Ovary (tissue), 9 donors: ENCODE data around the gene HSPB1. TPM values are rescaled to one million over a fixed set of nuclear protein-coding genes. Genes with fewer than 3 reads are reported as not detected.
"Not testable (repeated sequence)": the region's sequence is repeated elsewhere in the genome, so short reads cannot be mapped to it uniquely, and the experiment has no call there.

ENCODE experiments used
- DNase-seq, 5 donors: peaks; one replicate each; pipeline ENCODE4 v3.0.0-alpha.2; 2019 to 2020
- H3K27ac ChIP-seq, 2 donors: fragments of 200-600 bp; one replicate each; pipeline versions ENCODE4 v1.5.1 to v1.8.0; 2019 to 2022
- H3K27me3 ChIP-seq: fragments of 200-600 bp; one replicate; pipeline ENCODE4 v1.8.0; 2022
- H3K36me3 ChIP-seq: fragments of 200-600 bp; sonication (generic); one replicate; pipeline ENCODE4 v1.5.1; 2019
- H3K4me1 ChIP-seq: one replicate; pipeline ENCODE4 v1.8.1; 2013; ENCODE audit warnings: mild to moderate bottlenecking, moderate library complexity; ENCODE audit not compliant: insufficient read depth
- H3K4me3 ChIP-seq: fragments of 200-600 bp; sonication (generic); one replicate; pipeline ENCODE4 v1.5.1; 2017
- H3K9me3 ChIP-seq, 2 donors: fragments of 200-600 bp in 1 of 2; sonication (generic) in 1 of 2; one replicate each; pipeline versions ENCODE4 v1.5.1 to v1.8.1; 2013 to 2019; ENCODE audit warnings: mild to moderate bottlenecking in 1 of 2, moderate library complexity in 1 of 2
- CTCF ChIP-seq, 3 donors: fragments of 450-650 bp in 2 of 3; fragments of 200-600 bp in 1 of 3; IDR thresholded peaks; one replicate each; pipeline versions ENCODE4 v1.5.1 to v1.8.0; 2016 to 2022; ENCODE audit warnings: antibody characterized with exemption in 3 of 3, mild to moderate bottlenecking in 1 of 3
- EP300 ChIP-seq: sonication (generic); formaldehyde crosslinking; IDR thresholded peaks from one replicate; pipeline ENCODE4 v1.6.1; 2017; ENCODE audit warnings: antibody characterized with exemption
- POLR2A ChIP-seq: fragments of 450-650 bp; IDR thresholded peaks from one replicate; pipeline ENCODE4 v1.6.1; 2017; ENCODE audit warnings: antibody characterized with exemption, mild to moderate bottlenecking, moderate library complexity
- WGBS, 3 donors: extraction: QIAGEN DNeasy Blood & Tissue Kit in 1 of 3; methylation state at CpG; one replicate each; pipeline versions ENCODE4 v1.1.5 to v1.1.7; 2013 to 2017; 5-methylcytosine and 5-hydroxymethylcytosine counted together
- intact Hi-C, 4 donors: fragments of 100-400 bp; cut with DNase I; formaldehyde crosslinking; loops; one replicate each; pipeline versions ENCODE4 v1.11.0 to v1.15.1; 2022 to 2023
- polyA plus RNA-seq, 2 donors: library from polyadenylated mRNA; stranded (reverse); fragments of 200-250 nt in 1 of 2; fragments of 350-450 nt in 1 of 2; fragmentation: Illumina TruSeq in 1 of 2; extraction: RNeasy Lipid Tissue Mini Kit (QIAGEN cat#74804) in 1 of 2; gene quantifications; one replicate each; pipeline ENCODE4 v1.2.3, GENCODE V29; 2013 to 2014
- total RNA-seq, 7 donors: library from RNA; depleted of rRNA in 2 of 7; stranded (reverse); fragments of >200 nt in 2 of 7; fragmentation: NEBNext Ultra II Directional in 3 of 7; extraction: Animal tissue kit (Norgen Biotek cat#: 25700) in 3 of 7; gene quantifications; one replicate each; pipeline versions ENCODE4 v1.1.0 to v1.2.4, GENCODE V29; 2016 to 2023
- donor health status: DM: no; HTN: no; CAD: no; lungs with moderate emphysema.
- donor health status: DM: no; HTN: no; CAD: no.
- donor health status: Bipolar disorder and iron deficiency.
- donor health status: DM: yes; HTN: yes; CAD: no.
- donor health status: DM: no; HTN: no; CAD: no.
- donor health status: DM: yes; HTN: yes; CAD: no.

Gene HSPB1
- total and polyA plus RNA-seq, 9 donors, result 5.7 to 913 (median 430) TPM

DNA sequence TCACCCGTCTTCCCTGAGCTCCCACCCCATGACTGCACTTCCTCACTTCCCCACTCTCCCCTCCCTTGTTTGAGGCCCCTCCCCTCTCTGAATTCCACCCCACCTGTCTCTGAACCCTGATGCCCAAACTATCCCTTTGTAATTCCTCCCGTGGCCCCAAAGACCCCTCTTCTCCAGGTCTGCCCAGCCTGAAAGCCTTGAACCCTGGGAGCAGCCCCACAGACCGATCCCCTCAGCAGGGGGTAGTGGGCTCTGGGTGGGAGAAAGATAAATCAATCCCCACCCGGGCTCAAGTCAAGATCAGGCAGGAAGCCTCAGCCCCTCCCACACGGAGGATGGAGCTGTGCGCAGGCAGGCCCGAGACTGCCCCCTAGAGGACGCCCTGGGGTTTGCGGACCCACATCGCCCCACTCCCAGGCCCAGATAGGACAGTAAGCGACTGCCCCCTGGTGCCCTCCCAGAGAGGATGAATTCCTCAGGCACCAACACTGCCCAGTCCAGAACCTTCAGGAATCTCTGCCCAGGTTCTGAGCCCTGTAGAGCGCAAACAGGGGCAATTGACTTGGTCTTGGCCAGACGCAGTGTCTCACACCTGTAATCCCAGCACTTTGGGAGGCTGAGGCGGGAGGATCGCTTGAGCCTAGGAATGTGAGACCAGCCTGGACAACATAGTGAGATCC lies 11.7 kb downstream of the HSPB1 start:
- Histone ChIP-seq H3K4me3 (no peak overlapping the region), H3K27me3 (no peaks in the 10 kb centered on the region), H3K4me1 (no peaks in the 10 kb centered on the region), H3K36me3 (no peaks in the 10 kb centered on the region), H3K9me3 (no peaks in the 10 kb centered on the region), H3K27ac (no peak overlapping the region)
- peak; percentile 94 to 98 (median 97) for DNase-seq
- 8 to 12% (median 9%) methylated on average over 14 to 15 of the region's 15 CpGs for WGBS, 3 donors
- TF ChIP-seq CTCF (IDR thresholded peaks at IDR 0.05) (peak; percentile 99 to 100 (median 100)), EP300 (no peak), POLR2A (peak; percentile 54)
- intact Hi-C loops, result loop anchor here (1.0 to 10.0 kb wide), 6 partner anchors 23 to 149 kb away; no protein-coding TSS in a partner anchor

GRCh38 chr7:76314740-76315139 lies 12.3 kb downstream of the HSPB1 start:
- H3K27me3 ChIP-seq, DNase-seq, H3K36me3 ChIP-seq, H3K4me3 ChIP-seq, H3K9me3 ChIP-seq, H3K27ac ChIP-seq, H3K4me1 ChIP-seq: not testable (repeated sequence)
- intact Hi-C loops, result loop anchor here (1.0 to 10.0 kb wide), 7 partner anchors 23 to 150 kb away; partner anchors contain the start of gene YWHAG (in 1 of the 4)
- WGBS, 3 donors, result 57 to 65% (median 59%) methylated on average over 6 of the region's 6 CpGs

DNA sequence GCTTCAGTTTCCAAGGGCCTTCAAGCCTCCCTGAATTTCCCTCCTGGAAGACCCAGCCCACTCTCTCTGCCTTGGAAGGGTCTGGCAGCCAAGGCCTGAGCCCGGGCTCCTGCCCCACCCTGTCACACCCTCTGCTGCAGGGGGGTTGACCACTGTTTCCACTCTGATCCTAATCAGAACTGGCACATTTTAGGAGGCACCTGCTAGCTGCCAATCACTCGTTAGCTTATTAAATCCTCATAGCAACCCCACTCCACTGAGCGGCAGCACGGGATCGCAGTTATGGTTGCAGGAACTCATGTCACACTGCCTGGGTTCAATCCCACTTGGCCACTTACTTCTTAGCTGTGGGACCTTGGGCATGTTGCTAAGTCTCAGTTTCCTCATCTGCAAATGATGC lies 12.9 kb downstream of the HSPB1 start:
- no peak overlapping the region for H3K4me3 ChIP-seq
- no peaks in the 10 kb centered on the region for H3K4me1 ChIP-seq
- no peak overlapping the region for H3K27ac ChIP-seq
- DNase-seq, result no peak
- H3K27me3 ChIP-seq, result no peaks in the 10 kb centered on the region
- intact Hi-C loops, result loop anchor here in 3 of 4 donors (2.0 to 10.0 kb wide), 5 partner anchors 25 to 151 kb away; partner anchors contain the start of gene YWHAG (in 1 of the 3)
- H3K9me3 ChIP-seq, result no peaks in the 10 kb centered on the region
- 71 to 80% (median 73%) methylated on average over 5 of the region's 5 CpGs for WGBS, 3 donors
- H3K36me3 ChIP-seq, result no peaks in the 10 kb centered on the region
- TF ChIP-seq EP300, result no peak
- TF ChIP-seq CTCF (IDR thresholded peaks at IDR 0.05), result no peak
- TF ChIP-seq POLR2A, result no peak

DNA sequence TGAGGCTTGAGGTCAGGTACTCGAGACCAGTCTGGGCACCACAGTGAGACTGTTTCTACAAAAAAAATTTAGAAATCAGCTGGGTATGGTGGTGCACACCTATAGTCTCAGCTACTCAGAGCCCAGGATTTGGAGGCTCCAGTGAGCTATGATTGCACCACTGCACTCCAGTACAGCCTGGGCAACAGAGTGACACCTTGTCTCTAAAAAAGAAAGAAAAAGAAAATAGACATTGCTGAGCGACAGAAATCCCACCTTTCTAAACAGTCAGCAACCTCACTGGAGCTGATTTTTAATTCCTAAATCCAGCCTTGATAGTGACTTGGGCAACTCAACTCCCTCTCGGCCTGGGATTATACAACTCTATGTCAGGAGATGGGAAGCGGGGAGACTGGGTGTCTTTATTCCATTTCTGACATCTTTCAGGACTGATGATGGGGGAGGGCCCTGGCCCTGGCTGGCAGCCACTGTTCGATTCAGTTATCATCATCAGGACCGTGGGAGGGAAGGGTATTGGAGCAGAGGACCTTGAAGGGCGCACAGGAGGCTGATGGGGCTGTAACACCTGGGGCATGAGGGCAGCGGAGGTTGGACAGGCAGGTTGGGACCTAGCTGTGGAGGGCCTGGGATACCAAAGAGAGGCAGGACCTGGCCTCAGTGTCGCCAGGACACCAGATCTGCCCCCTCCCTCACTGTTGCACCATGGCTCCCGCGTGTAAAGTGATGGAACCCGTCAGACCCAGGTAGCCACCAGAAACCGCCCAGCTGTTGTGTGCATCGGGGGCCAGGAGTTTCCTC lies 14.7 kb downstream of the HSPB1 start:
- Histone ChIP-seq H3K27me3 (no peaks in the 10 kb centered on the region), H3K4me1 (no peaks in the 10 kb centered on the region), H3K27ac (peak overlapping the region; percentile 92 to 97), H3K36me3 (no peaks in the 10 kb centered on the region), H3K4me3 (peak overlapping the region; percentile 60), H3K9me3 (no peaks in the 10 kb centered on the region)
- DNase-seq, result peak in 4 of 5 donors; percentile 45 to 58 (median 55)
- intact Hi-C loops, result loop anchor here in 3 of 4 donors (5.0 to 10.0 kb wide), 3 partner anchors 40 to 152 kb away; partner anchors contain the start of gene YWHAG (in 1 of the 3)
- TF ChIP-seq EP300 (no peak), POLR2A (no peak), CTCF (IDR thresholded peaks at IDR 0.05) (no peak)
- WGBS, 3 donors, result 49 to 51% (median 50%) methylated on average over 14 of the region's 14 CpGs
